Stimulated activated CD4-positive, alpha-beta T cell treated with anti-CD3 and anti-CD28 coated beads, Interleukin-4, amount 100 ng/mL, for 1 hour (primary cell): ENCODE measurements around the gene CDNF.
"Not testable (repeated sequence)": the region's sequence is repeated elsewhere in the genome, so short reads cannot be mapped to it uniquely, and the experiment has no call there.

Source experiments
- DNase-seq: peaks from one replicate; pipeline ENCODE4 v3.0.0-alpha.2; 2020

Gene CDNF

DNA sequence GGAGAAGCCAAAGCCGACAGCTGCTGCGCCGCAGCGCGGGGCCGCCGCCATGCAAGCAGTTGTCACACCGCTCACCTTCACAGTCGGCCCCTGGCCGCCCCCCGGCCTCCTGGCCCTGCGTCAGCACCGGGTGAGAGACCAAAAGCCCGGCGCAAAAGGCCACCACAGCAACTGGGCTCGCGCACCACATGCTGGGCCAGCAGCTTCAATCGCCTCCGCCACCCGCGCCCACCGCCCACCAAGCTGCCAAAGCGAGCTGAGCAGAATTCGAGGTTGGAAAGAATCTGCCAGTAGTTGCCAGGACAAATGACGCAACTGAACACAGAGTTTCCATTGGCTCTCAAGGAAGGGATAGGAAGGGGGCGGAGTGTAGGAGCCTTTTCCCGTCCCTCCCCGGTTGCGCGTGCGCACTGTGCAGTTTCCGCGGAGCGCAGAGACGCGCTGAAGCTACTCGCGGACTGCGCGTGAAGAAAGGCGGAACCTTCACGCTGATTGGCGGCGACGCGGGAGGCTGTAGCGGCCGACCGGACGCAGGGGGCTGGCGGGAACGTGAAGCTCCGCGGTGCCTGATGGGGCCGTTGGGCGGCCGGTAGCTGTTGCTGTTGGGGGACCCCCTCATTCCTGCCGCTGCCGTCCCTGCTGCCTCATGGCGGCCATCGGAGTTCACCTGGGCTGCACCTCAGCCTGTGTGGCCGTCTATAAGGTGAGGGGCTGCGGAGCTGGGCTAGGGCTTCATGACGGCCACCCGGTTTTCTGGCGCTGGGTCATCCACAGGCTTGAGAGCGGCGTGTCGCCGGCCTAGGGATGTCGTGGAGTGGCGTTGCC is at the start of gene CDNF, which contains the start of the genes HSPA14 and MSANTD7:
Gene CDNF (minus strand): TSS at position 281 of the 825 bp plus-strand sequence. CDS start 91 bp downstream, at position 190.
Gene HSPA14 (plus strand): TSS at position 550 of the 825 bp plus-strand sequence. CDS start 97 bp downstream, at position 647.
Gene MSANTD7 (plus strand): TSS at position 550 of the 825 bp plus-strand sequence. CDS start 3,979 bp downstream, outside the sequence.
- DNase-seq, result peak; percentile 99

DNA sequence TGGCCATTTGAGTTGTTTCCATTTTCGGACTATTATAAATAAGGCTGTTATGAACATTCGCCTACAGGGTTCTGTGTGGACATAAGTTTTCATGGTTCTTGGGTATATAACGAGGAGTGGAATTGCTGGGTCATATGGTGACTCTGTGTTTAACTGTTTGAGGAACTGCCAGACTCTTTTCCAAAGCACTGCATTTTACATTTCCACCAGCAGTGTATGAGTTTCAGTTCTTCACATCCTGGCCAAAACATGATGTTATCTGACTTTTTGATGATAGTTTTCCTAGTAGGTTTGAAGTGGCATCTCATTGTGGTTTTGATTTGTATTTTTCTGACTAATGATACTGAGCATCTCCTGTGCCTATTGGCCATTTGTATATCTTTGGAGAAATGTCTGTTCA is 46.2 kb upstream of the CDNF start:
- DNase-seq, result no peak

DNA sequence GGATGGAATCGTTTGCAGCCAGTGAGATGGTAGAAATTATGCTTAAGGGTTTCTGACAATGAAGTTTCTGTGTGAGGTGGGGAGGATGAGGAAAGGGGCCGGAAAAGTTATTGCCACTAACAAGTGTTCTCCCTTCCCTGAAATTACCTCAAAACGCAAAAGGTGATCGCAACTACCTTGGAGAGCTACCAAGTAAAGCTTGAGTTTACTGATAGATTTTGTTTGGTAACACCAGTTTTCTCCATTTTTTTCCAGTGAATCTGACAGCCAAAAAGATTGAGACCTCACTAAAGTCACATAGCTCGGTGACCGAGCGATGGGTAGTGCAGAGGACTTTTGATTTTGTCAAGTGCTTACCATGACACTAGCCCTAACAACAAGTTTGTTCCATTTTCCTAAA is 42.4 kb upstream of the CDNF start:
- no peak for DNase-seq

DNA sequence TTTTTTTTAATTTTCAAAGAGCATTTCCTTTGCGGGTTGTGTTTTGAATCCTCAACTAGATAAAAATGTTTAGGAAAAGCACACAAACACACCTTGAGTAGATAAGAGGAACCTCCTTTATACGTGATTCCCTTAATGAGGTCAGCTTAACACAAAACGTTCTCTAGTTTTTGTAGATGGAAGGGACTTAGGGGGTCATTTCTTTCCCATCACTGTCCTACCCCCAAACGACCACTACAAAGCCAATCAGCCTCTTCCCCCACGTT is 42.0 kb upstream of the CDNF start:
- DNase-seq, result no peak

DNA sequence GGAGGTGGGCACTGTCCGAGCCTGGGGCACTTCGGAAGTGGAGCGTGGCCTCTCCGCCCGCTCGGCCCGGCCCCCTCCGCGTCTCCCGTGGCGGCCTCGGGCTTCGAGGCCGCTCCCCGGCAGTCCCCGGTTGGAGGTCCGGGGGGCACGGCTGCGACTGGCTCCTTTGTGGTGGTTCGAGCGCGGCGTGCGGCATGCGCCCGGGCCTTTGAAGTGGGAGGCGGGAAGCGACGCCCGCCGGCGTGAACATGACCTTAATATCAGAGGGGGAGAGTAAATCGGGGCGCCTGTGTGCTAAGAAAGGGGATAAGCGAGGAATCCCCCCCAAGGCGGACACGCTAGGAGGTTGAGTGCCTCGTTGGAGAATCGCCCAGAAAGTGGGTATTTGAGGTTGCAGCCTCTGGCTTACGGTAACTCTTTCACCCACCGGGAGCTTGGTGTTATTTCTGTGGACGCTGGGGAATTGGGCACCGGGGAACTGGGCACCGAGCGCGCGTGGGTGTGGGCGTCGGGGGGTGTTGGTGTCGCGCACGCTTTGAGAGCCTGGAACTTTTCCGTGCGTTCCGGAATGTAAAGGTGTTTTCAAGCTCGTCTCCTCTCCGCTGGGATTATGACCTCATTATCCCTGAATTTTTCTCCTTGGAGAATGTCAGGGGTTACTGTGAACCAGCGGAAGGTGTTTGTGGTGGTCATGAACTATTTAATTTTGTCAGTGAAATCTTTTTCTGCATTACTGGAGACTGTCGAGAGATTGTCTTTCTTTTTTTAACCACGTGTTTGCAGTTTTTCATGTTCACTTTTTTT is 41.5 kb upstream of the CDNF start:
- peak; percentile 48 for DNase-seq

DNA sequence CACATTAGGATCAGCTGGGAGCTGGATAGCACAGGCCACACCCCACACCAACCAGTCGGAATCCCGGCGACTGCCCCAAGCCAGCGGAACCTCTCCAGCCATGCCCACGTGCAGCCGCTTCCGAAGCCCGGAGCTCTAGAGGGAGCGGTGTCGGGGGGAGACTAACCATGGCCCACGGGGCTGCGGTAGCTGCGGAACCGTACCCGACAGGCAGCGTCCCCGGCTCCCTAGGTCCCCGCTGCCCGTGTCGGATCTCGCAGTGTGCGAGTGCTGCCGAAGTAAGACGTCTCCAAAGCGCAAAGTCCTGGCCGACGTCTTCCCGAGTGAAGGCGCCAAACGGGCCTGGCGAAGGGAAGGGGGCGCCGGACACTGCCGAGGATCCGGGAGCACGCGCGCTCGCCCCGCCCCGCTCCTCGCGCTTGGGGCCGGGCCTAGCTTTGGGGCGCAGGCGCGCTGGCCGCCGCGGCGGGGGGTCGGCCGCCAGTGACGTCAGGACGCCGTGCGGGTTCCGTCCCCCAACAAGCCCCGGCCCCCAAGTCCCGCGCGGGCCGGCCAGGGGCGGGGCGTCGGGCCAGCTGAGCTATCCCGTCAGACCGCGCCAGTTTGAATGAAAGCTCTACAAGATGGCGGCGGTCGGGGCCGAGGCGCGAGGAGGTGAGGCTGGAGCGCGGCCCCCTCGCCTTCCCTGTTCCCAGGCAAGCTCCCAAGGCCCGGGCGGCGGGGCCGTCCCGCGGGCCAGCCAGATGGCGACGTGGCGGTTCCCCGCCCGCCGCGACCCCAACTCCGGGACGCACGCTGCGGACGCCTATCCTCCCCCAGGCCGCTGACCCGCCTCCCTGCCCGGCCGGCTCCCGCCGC is 40.7 kb upstream of the CDNF start, which contains the start of gene SUV39H2:
Gene SUV39H2 (plus strand): TSS at position 601 of the 858 bp plus-strand sequence. CDS start 23 bp downstream, at position 624.
- peak; percentile 94 for DNase-seq

DNA sequence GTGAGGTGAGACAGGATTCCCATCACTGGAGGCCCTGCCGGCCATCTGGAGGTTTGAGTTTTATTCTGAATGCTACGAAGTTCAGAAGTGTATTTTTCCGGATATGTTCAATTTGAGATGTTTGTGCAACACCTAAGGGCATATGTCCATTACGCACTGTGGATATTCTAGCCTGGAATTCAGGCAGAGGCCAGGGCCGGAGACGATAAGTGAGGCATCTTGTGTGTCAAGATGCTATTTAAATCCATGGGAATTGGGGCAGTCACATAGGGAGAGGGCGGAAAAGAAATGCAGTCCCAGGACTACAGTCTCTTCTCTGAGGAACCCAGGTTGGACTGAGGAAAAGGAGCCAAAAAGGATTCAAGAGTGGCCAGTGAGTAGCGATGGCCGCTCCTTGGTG is 38.9 kb upstream of the CDNF start:
- no peak for DNase-seq

DNA sequence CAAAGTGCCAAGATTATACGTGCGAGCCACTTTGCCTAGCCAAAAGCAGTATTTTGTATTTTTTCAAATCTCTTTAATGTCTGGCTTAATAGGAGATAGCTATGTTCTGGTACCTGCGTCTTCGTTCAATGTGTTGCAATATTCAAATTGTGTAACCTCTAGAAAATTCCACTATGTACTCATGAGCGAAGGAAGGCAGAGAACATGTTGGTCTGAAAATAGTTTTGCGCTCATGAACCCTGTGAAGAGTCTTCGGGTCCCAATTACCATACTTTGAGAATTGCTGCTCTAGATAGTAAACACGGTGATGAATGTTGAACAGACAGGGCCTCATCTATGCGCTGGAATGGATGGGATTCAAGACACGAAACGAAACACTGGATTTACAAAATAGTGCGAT is 38.1 kb upstream of the CDNF start:
- no peak for DNase-seq

DNA sequence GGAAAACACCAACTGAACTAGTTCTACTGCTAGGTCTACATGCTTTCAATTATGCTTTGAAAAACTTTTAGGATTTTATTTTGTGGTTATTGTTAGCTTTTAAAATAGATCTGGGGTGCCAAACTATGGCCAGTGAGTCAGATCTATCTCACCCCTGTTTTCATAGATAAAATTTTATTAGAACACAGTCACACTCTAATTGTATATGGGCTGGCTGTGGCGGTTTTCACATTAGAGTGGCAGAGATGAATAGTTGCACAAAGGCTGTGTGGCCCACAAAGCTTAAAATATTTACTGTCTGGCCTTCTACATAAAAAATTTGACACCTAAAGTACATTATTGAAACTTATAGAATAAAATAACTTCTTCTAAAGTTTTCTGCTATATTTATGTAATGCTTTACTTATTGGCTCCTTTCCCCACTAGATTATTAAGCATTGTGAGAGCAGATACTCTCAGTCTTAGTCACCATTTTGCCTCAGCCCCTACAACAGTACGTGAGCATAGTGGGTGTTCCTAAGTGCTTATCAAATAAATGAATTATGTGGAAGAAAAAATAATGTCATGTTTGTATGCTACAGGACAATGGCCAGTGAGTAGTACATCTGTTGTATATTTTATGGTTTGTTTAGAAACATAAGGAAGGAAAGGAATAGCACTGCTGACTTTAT is 35.4 kb upstream of the CDNF start:
- no peak for DNase-seq

DNA sequence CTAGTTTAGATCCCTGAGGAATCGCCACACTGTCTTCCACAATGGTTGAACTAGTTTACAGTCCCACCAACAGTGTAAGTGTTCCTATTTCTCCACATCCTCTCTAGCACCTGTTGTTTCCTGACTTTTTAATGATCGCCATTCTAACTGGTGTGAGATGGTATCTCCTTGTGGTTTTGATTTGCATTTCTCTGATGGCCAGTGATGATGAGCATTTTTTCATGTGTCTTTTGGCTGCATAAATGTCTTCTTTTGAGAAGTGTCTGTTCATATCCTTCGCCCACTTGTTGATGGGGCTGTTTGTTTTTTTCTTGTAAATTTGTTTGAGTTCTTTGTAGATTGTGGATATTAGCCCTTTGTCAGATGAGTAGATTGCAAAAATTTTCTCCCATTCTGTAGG is 27.0 kb upstream of the CDNF start:
- DNase-seq, result not testable (repeated sequence)

DNA sequence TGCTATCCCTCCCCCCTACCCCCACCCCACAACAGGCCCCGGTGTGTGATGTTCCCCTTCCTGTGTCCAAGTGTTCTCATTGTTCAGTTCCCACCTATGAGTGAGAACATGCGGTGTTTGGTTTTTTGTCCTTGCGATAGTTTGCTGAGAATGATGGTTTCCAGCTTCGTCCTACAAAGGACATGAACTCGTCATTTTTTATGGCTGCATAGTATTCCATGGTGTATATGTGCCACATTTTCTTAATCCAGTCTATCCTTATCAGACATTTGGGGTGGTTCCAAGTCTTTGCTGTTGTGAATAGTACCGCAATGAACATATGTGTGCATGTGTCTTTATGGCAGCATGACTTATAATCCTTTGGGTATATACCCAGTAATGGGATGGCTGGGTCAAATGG is 26.6 kb upstream of the CDNF start:
- DNase-seq, result not testable (repeated sequence)

DNA sequence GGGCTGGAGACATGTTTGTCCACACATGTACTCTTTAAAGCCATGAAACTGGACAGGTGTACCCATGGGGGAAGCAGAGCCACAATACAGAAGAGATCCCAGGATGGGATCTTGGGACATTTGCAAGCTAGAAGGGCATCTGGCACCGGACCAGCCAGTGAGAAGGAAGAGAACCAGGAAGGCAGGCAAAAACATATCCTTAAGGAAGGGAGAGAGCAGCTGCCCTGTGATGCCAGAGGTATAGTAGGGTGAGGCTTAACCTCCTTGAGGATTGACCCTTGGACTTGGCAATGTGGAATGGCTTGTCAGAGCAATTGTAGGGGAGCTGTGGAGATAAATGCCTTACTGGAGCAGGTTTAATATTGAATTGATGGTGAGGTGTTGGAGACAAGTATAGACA is 23.0 kb upstream of the CDNF start:
- DNase-seq, result no peak

DNA sequence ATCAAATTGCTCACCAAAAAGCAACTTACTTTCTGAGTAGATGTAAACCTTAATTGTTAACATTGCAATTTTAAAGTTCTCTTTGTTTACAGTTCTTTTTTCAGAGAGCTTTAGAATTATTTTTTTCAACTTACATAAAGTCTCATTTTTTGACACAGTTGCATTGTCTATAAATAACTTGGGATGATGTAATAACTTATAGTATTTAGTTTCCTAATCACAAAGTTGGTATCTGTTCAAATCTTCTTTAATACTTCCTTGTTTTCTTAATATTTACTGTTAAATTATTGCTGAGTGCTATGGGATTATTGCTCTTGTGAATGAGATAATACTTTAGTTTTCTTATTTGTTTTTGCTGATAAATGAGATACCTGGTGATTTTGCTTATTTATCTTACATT is 21.9 kb upstream of the CDNF start:
- no peak for DNase-seq

DNA sequence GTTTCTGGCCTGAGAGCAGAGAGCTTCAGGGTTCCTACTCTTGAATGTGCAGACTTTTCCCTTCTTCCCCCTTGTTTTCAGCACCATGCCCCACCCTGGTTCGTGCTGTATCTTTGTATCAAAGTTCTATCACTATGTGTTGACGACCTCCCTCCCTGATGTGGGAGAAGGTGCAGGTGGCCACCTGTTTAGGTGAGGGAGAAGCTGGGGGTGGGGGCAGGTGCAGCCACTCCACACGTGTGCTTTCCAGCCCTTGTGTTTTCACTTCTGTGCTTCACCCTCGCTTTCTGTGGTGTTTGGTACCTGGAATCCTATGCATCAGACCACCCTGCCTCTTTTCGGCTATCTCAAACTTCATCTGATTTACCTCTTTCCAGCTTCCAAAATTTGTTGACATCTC is 21.2 kb upstream of the CDNF start:
- DNase-seq, result no peak

DNA sequence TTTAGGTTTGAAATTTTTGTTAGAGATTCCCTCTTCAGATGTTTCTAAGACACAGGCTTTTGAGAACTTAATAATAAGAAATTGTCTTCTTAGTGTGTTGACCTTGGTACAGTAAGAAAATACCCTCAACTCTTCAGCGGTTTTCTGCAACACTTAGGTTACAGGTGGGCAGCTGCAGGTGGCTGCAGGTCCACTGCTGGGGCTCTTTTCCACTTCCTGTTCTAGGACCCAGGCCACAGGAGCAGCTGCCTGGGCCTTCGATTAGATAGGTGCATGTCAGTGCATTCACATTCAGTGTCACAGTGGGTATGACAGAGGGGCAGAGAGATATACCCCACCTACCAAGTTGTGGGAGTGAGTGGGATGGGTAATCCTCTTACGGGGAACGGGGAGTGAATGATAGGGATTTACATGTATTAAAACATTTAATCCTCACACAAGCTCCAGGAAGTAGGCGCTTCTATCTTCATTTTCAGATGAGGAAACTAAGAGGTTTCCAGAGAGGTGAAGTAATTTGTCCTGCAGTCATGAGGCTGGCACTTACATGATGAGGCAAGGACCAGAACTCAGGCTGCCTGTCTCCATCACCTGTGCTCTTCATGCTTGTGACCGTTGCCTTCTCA is 20.6 kb upstream of the CDNF start:
- DNase-seq, result no peak

DNA sequence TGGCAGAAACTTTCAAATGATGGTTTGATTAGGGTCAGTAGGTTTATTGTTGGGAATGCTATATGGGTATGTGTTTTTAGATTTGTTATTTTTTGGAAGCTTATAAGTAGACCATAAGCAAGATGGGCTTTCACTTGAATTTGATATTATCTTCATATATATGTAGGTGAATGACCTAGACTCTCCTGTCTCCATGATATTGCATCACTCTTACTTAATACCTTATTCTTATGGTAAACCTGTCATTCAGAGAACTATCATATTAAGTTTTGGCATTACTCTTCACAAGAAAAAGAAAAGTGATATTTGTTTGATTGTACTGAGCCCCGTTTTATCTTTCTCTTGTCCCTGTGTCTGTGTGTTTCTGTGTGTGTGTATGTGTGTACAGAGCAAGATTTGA is 17.6 kb upstream of the CDNF start:
- DNase-seq, result no peak

DNA sequence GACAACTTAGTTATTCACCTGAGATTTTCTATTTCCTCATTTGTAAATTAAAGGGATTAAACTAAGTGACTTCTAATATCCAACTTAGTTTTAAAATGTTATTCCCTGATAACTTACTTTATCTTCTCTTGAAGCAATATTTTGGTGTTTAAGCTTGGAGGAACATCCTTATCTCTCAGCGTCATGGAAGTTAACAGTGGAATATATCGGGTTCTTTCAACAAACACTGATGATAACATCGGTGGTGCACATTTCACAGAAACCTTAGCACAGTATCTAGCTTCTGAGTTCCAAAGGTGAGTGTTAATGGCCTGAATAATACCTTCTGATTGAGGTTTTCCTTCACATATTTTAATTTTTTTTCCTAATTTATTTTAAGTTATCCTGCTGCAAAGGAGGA is 14.4 kb upstream of the CDNF start:
- DNase-seq, result no peak

DNA sequence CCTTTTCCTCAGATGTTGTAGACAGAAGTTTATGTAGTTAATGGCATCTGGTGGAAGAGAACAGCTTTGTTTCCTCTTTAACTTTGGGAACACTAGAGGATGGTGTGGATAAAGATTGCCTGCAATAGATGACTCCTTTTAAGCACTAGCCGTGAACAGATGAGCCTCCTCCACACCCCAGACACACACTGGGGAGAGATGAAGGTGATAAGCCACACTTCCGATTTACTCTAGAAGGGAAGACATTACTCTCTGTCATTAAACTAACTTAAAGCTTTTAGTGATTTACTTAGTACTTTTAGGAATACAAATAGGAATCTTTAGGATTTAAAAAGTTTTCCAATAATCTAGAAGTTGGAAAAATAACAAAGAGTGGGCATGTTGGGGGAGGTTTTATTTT is 7.1 kb upstream of the CDNF start:
- no peak for DNase-seq

DNA sequence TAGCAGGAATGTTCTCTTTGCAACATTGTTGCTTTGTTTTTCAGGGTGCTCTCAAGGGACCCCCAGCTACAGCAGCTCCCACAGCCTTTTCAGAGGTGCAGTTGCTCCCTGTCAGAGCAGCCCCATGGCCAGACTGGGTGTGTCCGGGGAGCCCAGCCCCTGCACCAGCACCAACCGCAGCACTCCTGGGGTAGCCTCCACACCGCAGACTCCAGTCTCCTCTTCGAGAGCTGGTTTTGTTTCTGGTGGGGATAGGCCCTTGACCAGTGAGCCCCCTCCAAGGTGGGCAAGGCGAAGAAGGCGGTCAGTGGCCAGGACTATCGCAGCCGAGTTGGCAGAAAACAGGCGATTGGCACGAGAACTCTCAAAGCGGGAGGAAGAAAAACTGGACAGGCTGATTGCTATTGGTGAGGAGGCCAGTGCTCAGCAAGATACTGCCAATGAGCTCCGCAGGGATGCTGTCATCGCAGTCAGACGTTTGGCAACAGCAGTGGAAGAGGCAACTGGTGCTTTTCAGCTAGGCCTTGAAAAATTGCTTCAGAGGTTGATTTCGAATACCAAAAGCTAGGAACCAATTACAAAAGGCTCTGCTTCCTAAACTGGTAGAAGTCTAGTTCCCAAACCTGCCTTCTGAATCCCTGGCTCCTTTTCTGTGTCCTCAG is 5.6 kb upstream of the CDNF start:
- no peak for DNase-seq

DNA sequence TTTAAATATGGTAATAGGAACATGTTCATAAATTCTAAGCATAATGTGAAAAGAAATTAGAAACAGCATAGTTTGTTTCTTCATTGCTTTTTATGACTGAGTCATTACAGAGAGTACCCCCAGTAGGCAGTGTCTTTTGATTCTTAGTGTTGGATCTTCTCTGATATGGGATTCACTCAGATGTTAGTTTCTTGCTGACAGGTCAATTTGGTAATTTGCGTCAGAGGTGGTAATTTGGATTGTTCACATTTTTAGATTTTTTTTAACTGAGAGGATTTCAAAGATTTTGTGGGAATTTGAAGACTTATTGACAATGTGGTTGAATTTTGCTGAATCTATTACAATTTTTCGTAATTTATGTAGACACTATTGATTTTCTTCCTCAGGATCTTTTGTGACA is 2.3 kb upstream of the CDNF start:
- DNase-seq, result no peak

DNA sequence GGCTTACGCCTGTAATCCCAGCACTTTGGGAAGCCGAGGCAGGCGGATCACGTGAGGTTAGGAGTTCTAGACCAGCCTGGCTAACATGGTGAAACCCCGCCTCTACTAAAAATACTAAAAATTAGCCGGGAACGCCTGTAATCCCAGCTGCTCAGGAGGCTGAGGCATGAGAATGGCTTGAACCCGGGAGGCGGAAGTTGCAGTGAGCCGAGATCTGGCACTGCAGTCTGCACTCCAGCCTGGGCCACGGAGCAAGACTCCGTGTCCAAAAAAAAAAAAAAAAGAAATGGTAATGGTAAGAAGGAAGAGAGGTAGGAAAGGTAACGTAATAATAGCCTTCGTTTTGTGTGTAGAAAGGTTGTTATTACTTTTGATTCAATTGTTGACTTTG is 1.5 kb upstream of the CDNF start:
- no peak for DNase-seq
